IMR-90 (cell line): Measurements from ENCODE around the gene OTUD6A. TPM values are rescaled to one million over a fixed set of nuclear protein-coding genes. Genes with fewer than 3 reads are reported as not detected.

Experiments used
- ATAC-seq: fragments of 200-7000 bp; cut with Tn5 transposase; 2 replicates; pipeline ENCODE4 v1.9.1; 2020; ENCODE audit warnings: low read depth, mild to moderate bottlenecking, moderate library complexity
- BruUV-seq: library from RNA; stranded (reverse); fragments of 400-500 nt; replicated peaks from 2 replicates; lab custom pipeline; 2021; lab: Mats Ljungman, UMichigan
- CTCF ChIA-PET: fragments of 300-600 bp; formaldehyde crosslinking; extraction: SDS; loops from one replicate; lab custom pipeline; 2021; ENCODE audit warnings: antibody characterized with exemption; lab: Yijun Ruan, JAX
- POLR2A ChIA-PET: fragments of 300-600 bp; sonication (Branson Sonifier 250); formaldehyde crosslinking; loops from one replicate; lab custom pipeline; 2022; ENCODE audit warnings: antibody characterized with exemption; ENCODE audit not compliant: unreplicated experiment; lab: Charles Lee
- DNase-seq: peaks from one replicate; pipeline ENCODE4 v3.0.0; 2013
- H2AFZ ChIP-seq: replicated peaks from 2 replicates; pipeline ENCODE3; 2013; ENCODE audit warnings: low read length, mild to moderate bottlenecking; ENCODE audit not compliant: poor library complexity
- H2AK5ac ChIP-seq: 2 replicates; pipeline ENCODE4 v1.6.1; 2013; ENCODE audit warnings: low read depth, low read length, inconsistent platforms
- H2AK9ac ChIP-seq: replicated peaks from 2 replicates; pipeline ENCODE3; 2013; ENCODE audit warnings: mild to moderate bottlenecking, low read depth, low read length, moderate library complexity; ENCODE audit not compliant: poor library complexity
- H2BK120ac ChIP-seq: 2 replicates; pipeline ENCODE4 v1.6.1; 2013; ENCODE audit warnings: low read depth, low read length, inconsistent platforms
- H2BK15ac ChIP-seq: 3 replicates; pipeline ENCODE4 v1.6.1; 2013; ENCODE audit warnings: low read depth, low read length, inconsistent platforms
- H2BK20ac ChIP-seq: 2 replicates; pipeline ENCODE4 v1.6.1; 2013; ENCODE audit warnings: low read depth, mild to moderate bottlenecking, inconsistent platforms, low read length, moderate library complexity
- H2BK5ac ChIP-seq: 2 replicates; pipeline ENCODE4 v1.6.1; 2013; ENCODE audit warnings: mild to moderate bottlenecking, low read depth, low read length, inconsistent platforms; ENCODE audit not compliant: poor library complexity, severe bottlenecking
- H3K14ac ChIP-seq: replicated peaks from 2 replicates; pipeline ENCODE4 v1.6.1; 2013; ENCODE audit warnings: low read depth, low read length, inconsistent platforms
- H3K18ac ChIP-seq: 2 replicates; pipeline ENCODE4 v1.6.1; 2013; ENCODE audit warnings: low read depth, low read length, control low read depth
- H3K23ac ChIP-seq: 2 replicates; pipeline ENCODE4 v1.6.1; 2013; ENCODE audit warnings: low read depth, low read length, inconsistent platforms
- H3K27ac ChIP-seq: 2 replicates; pipeline ENCODE4 v1.5.1; 2013; ENCODE audit warnings: mild to moderate bottlenecking, control low read depth, low read length; ENCODE audit not compliant: insufficient read depth
- H3K27me3 ChIP-seq: 2 replicates; pipeline ENCODE4 v1.6.1; 2013; ENCODE audit warnings: low read length; ENCODE audit not compliant: control insufficient read depth, insufficient read depth
- H3K36me3 ChIP-seq: 2 replicates; pipeline ENCODE4 v1.6.1; 2013; ENCODE audit warnings: low read length, mixed read lengths; ENCODE audit not compliant: control insufficient read depth, insufficient read depth
- H3K4ac ChIP-seq: 2 replicates; pipeline ENCODE4 v1.6.1; 2013; ENCODE audit warnings: low read depth, low read length, inconsistent platforms
- H3K4me1 ChIP-seq: 2 replicates; pipeline ENCODE4 v1.6.1; 2013; ENCODE audit warnings: low read length, mixed read lengths; ENCODE audit not compliant: control insufficient read depth, insufficient read depth
- H3K4me2 ChIP-seq: 2 replicates; pipeline ENCODE4 v1.6.1; 2013; ENCODE audit warnings: low read depth, mild to moderate bottlenecking, control low read depth, low read length, moderate library complexity
- H3K4me3 ChIP-seq: 2 replicates; pipeline ENCODE4 v1.5.1; 2013; ENCODE audit warnings: low read depth, mild to moderate bottlenecking, control low read depth, low read length, moderate library complexity; ENCODE audit not compliant: insufficient read depth
- H3K56ac ChIP-seq: 2 replicates; pipeline ENCODE4 v1.6.1; 2013; ENCODE audit warnings: low read length, inconsistent platforms; ENCODE audit not compliant: insufficient read depth; ENCODE audit errors: extremely low read depth
- H3K79me1 ChIP-seq, 2 experiments: 2 replicates each; pipeline ENCODE4 v1.6.1; 2013; ENCODE audit warnings: low read length in 2 of 2, inconsistent platforms in 1 of 2, low read depth in 1 of 2
- H3K9ac ChIP-seq: 2 replicates; pipeline ENCODE4 v1.6.1; 2013; ENCODE audit warnings: low read depth, low read length, control low read depth
- H3K9me1 ChIP-seq: 2 replicates; pipeline ENCODE4 v1.6.1; 2013; ENCODE audit warnings: low read length, inconsistent platforms; ENCODE audit not compliant: insufficient read depth
- H3K9me3 ChIP-seq: 2 replicates; pipeline ENCODE4 v1.6.1; 2013; ENCODE audit warnings: low read length; ENCODE audit not compliant: control insufficient read depth, insufficient read depth
- H4K20me1 ChIP-seq: 2 replicates; pipeline ENCODE4 v1.6.1; 2013; ENCODE audit warnings: low read length, inconsistent platforms; ENCODE audit not compliant: insufficient read depth
- H4K5ac ChIP-seq: 2 replicates; pipeline ENCODE4 v1.6.1; 2013; ENCODE audit warnings: mild to moderate bottlenecking, low read depth, low read length, control low read depth
- H4K8ac ChIP-seq, 2 experiments: 2 replicates each; pipeline ENCODE4 v1.6.1; 2013; ENCODE audit warnings: low read depth in 2 of 2, low read length in 2 of 2, control low read depth in 1 of 2, inconsistent platforms in 1 of 2
- H4K91ac ChIP-seq: 2 replicates; pipeline ENCODE4 v1.6.1; 2013; ENCODE audit warnings: low read depth, low read length, inconsistent platforms; ENCODE audit not compliant: insufficient read depth
- BHLHE40 ChIP-seq: fragments of 150-350 bp; IDR thresholded peaks from 2 replicates; pipeline ENCODE4 v1.6.1; 2016; ENCODE audit warnings: mild to moderate bottlenecking, low read depth, low read length
- CEBPB ChIP-seq: IDR thresholded peaks from 2 replicates; pipeline ENCODE4 v1.6.1; 2012; ENCODE audit warnings: low read depth, low read length, improper control_type of control experiment
- CHD1 ChIP-seq: IDR thresholded peaks from 2 replicates; pipeline ENCODE4 v1.6.1; 2012; ENCODE audit warnings: low read depth, low read length, improper control_type of control experiment
- CTCF ChIP-seq: conservative IDR thresholded peaks from 2 replicates; pipeline ENCODE4 v1.5.1; 2012; ENCODE audit warnings: mild to moderate bottlenecking, low read depth, low read length, improper control_type of control experiment
- FOS ChIP-seq: fragments of 150-350 bp; IDR thresholded peaks from 2 replicates; pipeline ENCODE4 v1.6.1; 2016; ENCODE audit warnings: low read depth, low read length
- MAFK ChIP-seq: IDR thresholded peaks from 2 replicates; pipeline ENCODE4 v1.6.1; 2012; ENCODE audit warnings: low read depth, low read length, improper control_type of control experiment
- MAZ ChIP-seq: IDR thresholded peaks from 2 replicates; pipeline ENCODE4 v1.6.1; 2012; ENCODE audit warnings: low read depth, mild to moderate bottlenecking, low read length, improper control_type of control experiment, moderate library complexity, borderline replicate concordance
- MXI1 ChIP-seq: IDR thresholded peaks from 2 replicates; pipeline ENCODE4 v1.6.1; 2012; ENCODE audit warnings: low read depth, mild to moderate bottlenecking, low read length, moderate library complexity, borderline replicate concordance
- NFE2L2 ChIP-seq: fragments of 150-350 bp; IDR thresholded peaks from 2 replicates; pipeline ENCODE4 v1.6.1; 2016; ENCODE audit warnings: low read depth, mild to moderate bottlenecking, low read length
- POLR2A ChIP-seq: IDR thresholded peaks from 2 replicates; pipeline ENCODE4 v1.6.1; 2012; ENCODE audit warnings: mild to moderate bottlenecking, low read depth, low read length
- RAD21 ChIP-seq: IDR thresholded peaks from 2 replicates; pipeline ENCODE4 v1.6.1; 2012; ENCODE audit warnings: low read length, improper control_type of control experiment
- RCOR1 ChIP-seq: IDR thresholded peaks from 2 replicates; pipeline ENCODE4 v1.6.1; 2012; ENCODE audit warnings: mild to moderate bottlenecking, low read length, improper control_type of control experiment; ENCODE audit not compliant: insufficient replicate concordance
- RFX5 ChIP-seq: IDR thresholded peaks from 2 replicates; pipeline ENCODE4 v1.8.0; 2012; ENCODE audit warnings: low read depth, mild to moderate bottlenecking, low read length, moderate library complexity
- SMC3 ChIP-seq: fragments of 150-350 bp; IDR thresholded peaks from 2 replicates; pipeline ENCODE4 v1.6.1; 2016; ENCODE audit warnings: low read depth, mild to moderate bottlenecking, antibody characterized with exemption, low read length, moderate library complexity
- USF2 ChIP-seq: fragments of 150-350 bp; IDR thresholded peaks from 2 replicates; pipeline ENCODE4 v1.6.1; 2017; ENCODE audit warnings: mild to moderate bottlenecking, antibody characterized with exemption, low read length, low read depth
- WGBS, 2 experiments: methylation state at CpG; one replicate each; pipeline versions ENCODE4 v1.1.5 to v1.1.7; 2013; ENCODE audit warnings: missing lambda C conversion rate in 2 of 2; ENCODE audit not compliant: insufficient read length in 1 of 2; ENCODE audit errors: extremely low coverage in 2 of 2; 5-methylcytosine and 5-hydroxymethylcytosine counted together
- dilution Hi-C: fragments of 300-500 bp; cut with HindIII; formaldehyde crosslinking; loops from one replicate; pipeline ENCODE4 v1.14.3; 2018; ENCODE audit warnings: low sequenced_read_pairs; ENCODE audit not compliant: unreplicated experiment
- in situ Hi-C: fragments of 300-500 bp; cut with MboI; formaldehyde crosslinking; loops from 3 replicates; pipeline ENCODE4 v1.14.3; 2019; ENCODE audit warnings: low sequenced_read_pairs, inconsistent platforms, mixed read lengths
- intact Hi-C: fragments of 100-400 bp; cut with micrococcal nuclease; formaldehyde crosslinking; loops from 2 replicates; pipeline ENCODE4 v1.10.0; 2022
- polyA plus RNA-seq, 3 experiments: library from polyadenylated mRNA; depleted of rRNA; stranded (reverse); fragments of >200 nt; gene quantifications; 2 replicates each; pipeline ENCODE4 v1.2.3, GENCODE V29; 2012; ENCODE audit warnings: low replicate concordance in 1 of 3
- total RNA-seq: library from RNA; depleted of rRNA; stranded (reverse); fragments of >200 nt; gene quantifications from 2 replicates; pipeline ENCODE4 v1.2.3, GENCODE V29; 2012
- TF ChIP-seq, protein P1 (sequence below): fragments of 150-350 bp; IDR thresholded peaks from 2 replicates; pipeline ENCODE4 v1.6.1; 2016; ENCODE audit warnings: low read depth, mild to moderate bottlenecking, low read length, moderate library complexity, borderline replicate concordance

The OTUD6A gene
- total and polyA plus RNA-seq, 2 of the 4 experiments (the other 2 are of a cell fraction): not detected

- Histone ChIP-seq H3K9me1 (no peaks in the 10 kb centered on the region), H4K8ac (no peak overlapping the region), H3K14ac (no peak overlapping the region), H3K27me3 (peaks cover 9% of the 10 kb centered on the region), H3K9ac (no peak overlapping the region), H3K79me1 (no peaks in the 10 kb centered on the region), H2AFZ (no peak overlapping the region), H3K36me3 (no peaks in the 10 kb centered on the region), H2AK5ac (no peak overlapping the region), H3K4me2 (no peak overlapping the region), H3K23ac (no peak overlapping the region), H4K91ac (no peak overlapping the region), H2BK5ac (no peak overlapping the region), H3K9me3 (no peaks in the 10 kb centered on the region), H4K20me1 (no peaks in the 10 kb centered on the region), H2BK120ac (no peak overlapping the region), H2BK20ac (no peak overlapping the region), H2BK15ac (no peak overlapping the region), H3K4me1 (peaks cover 2% of the 10 kb centered on the region), H3K27ac (no peak overlapping the region), H4K5ac (no peak overlapping the region), H2AK9ac (no peak overlapping the region), H3K4ac (no peak overlapping the region), H3K4me3 (no peak overlapping the region), H3K18ac (no peak overlapping the region), H3K56ac (no peak overlapping the region)
- 67% methylated on average over 1 of the region's 4 CpGs; no CpG with 5 or more reads in 1 of the 2 experiments for WGBS, 2 experiments
- POLR2A ChIA-PET: no interaction called here
- TF ChIP-seq RAD21 (no peak), CTCF (no peak), MAZ (no peak), FOS (no peak), NFE2L2 (no peak), BHLHE40 (no peak), SMC3 (no peak), POLR2A (no peak), RCOR1 (no peak), USF2 (no peak), RFX5 (no peak), MAFK (no peak), CEBPB (no peak), CHD1 (no peak), MXI1 (no peak)
- TF ChIP-seq, protein P1, sequence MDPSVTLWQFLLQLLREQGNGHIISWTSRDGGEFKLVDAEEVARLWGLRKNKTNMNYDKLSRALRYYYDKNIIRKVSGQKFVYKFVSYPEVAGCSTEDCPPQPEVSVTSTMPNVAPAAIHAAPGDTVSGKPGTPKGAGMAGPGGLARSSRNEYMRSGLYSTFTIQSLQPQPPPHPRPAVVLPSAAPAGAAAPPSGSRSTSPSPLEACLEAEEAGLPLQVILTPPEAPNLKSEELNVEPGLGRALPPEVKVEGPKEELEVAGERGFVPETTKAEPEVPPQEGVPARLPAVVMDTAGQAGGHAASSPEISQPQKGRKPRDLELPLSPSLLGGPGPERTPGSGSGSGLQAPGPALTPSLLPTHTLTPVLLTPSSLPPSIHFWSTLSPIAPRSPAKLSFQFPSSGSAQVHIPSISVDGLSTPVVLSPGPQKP: no peak
- no peak for DNase-seq
- in situ Hi-C loops: no loop called here
- BruUV-seq: no TSS peak
- ATAC-seq: no peak
- dilution Hi-C loops: no loop called here
- CTCF ChIA-PET: interaction anchor here (0.6 to 1.2 kb wide), 2 partner anchors 14 to 209 kb away, joined by 3 read pairs; no protein-coding TSS in a partner anchor
- intact Hi-C loops: no loop called here
Observed at GRCh38 chrX:70082723-70083122, 20.5 kb downstream of the OTUD6A start.
